ENCODE data around the gene APBA2.

The APBA2 gene

GRCh38 chr15:29055876-29056275 is 170.1 kb downstream of the APBA2 start:
- no peaks in the 10 kb centered on the region for H3K36me3 ChIP-seq
- no peaks in the 10 kb centered on the region; the same call in 1 of the 2 replicates for H3K4me1 ChIP-seq
- no peak for DNase-seq
- no peaks in the 10 kb centered on the region for H3K27me3 ChIP-seq
- no peak for TF ChIP-seq CTCF (IDR thresholded peaks at IDR 0.05; ENCODE audit: low read depth, low read length)
- H3K9me3 ChIP-seq, result no peaks in the 10 kb centered on the region
- no peak overlapping the region for H3K4me3 ChIP-seq (ENCODE audit: low read depth, low read length)

- Histone ChIP-seq H3K27me3 (no peaks in the 10 kb centered on the region), H3K4me3 (ENCODE audit: low read depth, low read length) (no peak overlapping the region), H3K4me1 (no peaks in the 10 kb centered on the region; the same call in 1 of the 2 replicates), H3K9me3 (no peaks in the 10 kb centered on the region), H3K36me3 (no peaks in the 10 kb centered on the region)
- no peak for TF ChIP-seq CTCF (IDR thresholded peaks at IDR 0.05; ENCODE audit: low read depth, low read length)
- DNase-seq, result no peak
Measured at GRCh38 chr15:29056839-29057450, 171.2 kb downstream of the APBA2 start.

- H3K4me1 ChIP-seq, result no peaks in the 10 kb centered on the region; the same call in 1 of the 2 replicates
- DNase-seq, result no peak
- H3K9me3 ChIP-seq, result no peaks in the 10 kb centered on the region
Measured at GRCh38 chr15:29057856-29058255, 172.1 kb downstream of the APBA2 start.

GRCh38 chr15:29058903-29059539 is 173.2 kb downstream of the APBA2 start:
- DNase-seq, result no peak
- no peaks in the 10 kb centered on the region; the same call in 1 of the 2 replicates for H3K4me1 ChIP-seq
- H3K27me3 ChIP-seq, result no peaks in the 10 kb centered on the region
- TF ChIP-seq CTCF (IDR thresholded peaks at IDR 0.05; ENCODE audit: low read depth, low read length), result no peak
- H3K4me3 ChIP-seq (ENCODE audit: low read depth, low read length), result no peak overlapping the region
- no peaks in the 10 kb centered on the region for H3K9me3 ChIP-seq
- H3K36me3 ChIP-seq, result no peaks in the 10 kb centered on the region

More at GRCh38 chr15:29057856-29058255, 172.1 kb downstream of the APBA2 start:
- H3K4me3 ChIP-seq (ENCODE audit: low read depth, low read length), result no peak overlapping the region
- no peaks in the 10 kb centered on the region for H3K27me3 ChIP-seq
- no peaks in the 10 kb centered on the region for H3K36me3 ChIP-seq
- no peak for TF ChIP-seq CTCF (IDR thresholded peaks at IDR 0.05; ENCODE audit: low read depth, low read length)

GRCh38 chr15:29059871-29060640 is 174.3 kb downstream of the APBA2 start:
- Histone ChIP-seq H3K36me3 (no peaks in the 10 kb centered on the region), H3K9me3 (no peaks in the 10 kb centered on the region), H3K4me3 (ENCODE audit: low read depth, low read length) (no peak overlapping the region), H3K27me3 (no peaks in the 10 kb centered on the region), H3K4me1 (no peaks in the 10 kb centered on the region; the same call in 1 of the 2 replicates)
- no peak for DNase-seq
- no peak for TF ChIP-seq CTCF (IDR thresholded peaks at IDR 0.05; ENCODE audit: low read depth, low read length)

All from BE2C (cell line).